Adrenal gland (tissue), 5 donors: ENCODE measurements around the gene MYPN.

Experiments used
- CTCF ChIP-seq, 6 experiments: fragments of 450-650 bp in 4 of 6; fragments of 200-600 bp in 2 of 6; sonication (generic) in 1 of 6; IDR thresholded peaks; 1 replicate in 5 of 6; 2 replicates in 1 of 6; pipeline versions ENCODE4 v1.5.1 to v1.8.0; 2016 to 2021; ENCODE audit warnings: antibody characterized with exemption in 6 of 6, mild to moderate bottlenecking in 2 of 6, moderate library complexity in 1 of 6
- POLR2A ChIP-seq, 2 donors: fragments of 450-650 bp; IDR thresholded peaks; one replicate each; pipeline ENCODE4 v1.6.1; 2017; ENCODE audit warnings: antibody characterized with exemption in 2 of 2, mild to moderate bottlenecking in 2 of 2, moderate library complexity in 1 of 2
- donor health status: DM: no; HTN: no; CAD: no.

GRCh38 chr10:68080853-68081431 lies 28.3 kb upstream of the MYPN start:
- no peak for TF ChIP-seq CTCF (IDR thresholded peaks at IDR 0.05)
- TF ChIP-seq POLR2A (IDR thresholded peaks at IDR 0.05), result no peak
